Bone marrow (tissue), 2 donors: ENCODE measurements around the gene C7orf25.

Experiments
- DNase-seq, 2 donors: peaks; one replicate each; lab custom pipeline; 2025; lab: John Stamatoyannopoulos, UW

Gene C7orf25

GRCh38 chr7:42911454-42912447, at the start of gene C7orf25:
Gene C7orf25, minus strand, starts transcription at chr7:42912070. Its CDS starts 1,170 bp downstream, at chr7:42910900.
- peak; percentile 79 to 87 for DNase-seq

GRCh38 chr7:42961170-42961569, 49.3 kb upstream of the C7orf25 start:
- no peak for DNase-seq

- no peak for DNase-seq
These were observed 48.9 kb upstream of the C7orf25 start for GRCh38 chr7:42960762-42961161.

GRCh38 chr7:42959549-42959948, 47.7 kb upstream of the C7orf25 start:
- DNase-seq: no peak

GRCh38 chr7:42956062-42956461, 44.2 kb upstream of the C7orf25 start:
- no peak for DNase-seq

GRCh38 chr7:42953994-42954393, 42.1 kb upstream of the C7orf25 start:
- no peak for DNase-seq

GRCh38 chr7:42952328-42952727, 40.5 kb upstream of the C7orf25 start:
- no peak for DNase-seq

- no peak for DNase-seq
These were observed 38.5 kb upstream of the C7orf25 start for GRCh38 chr7:42950417-42950816.

- no peak for DNase-seq
These were observed 35.7 kb upstream of the C7orf25 start for GRCh38 chr7:42947521-42947920.

- DNase-seq: peak in 1 of 2 donors; percentile 19
These were observed 34.7 kb upstream of the C7orf25 start for GRCh38 chr7:42946627-42946950.

GRCh38 chr7:42945821-42946626, 34.2 kb upstream of the C7orf25 start:
- peak in 1 of 2 donors; percentile 24 for DNase-seq

GRCh38 chr7:42940985-42941847, 29.3 kb upstream of the C7orf25 start:
- peak in 1 of 2 donors; percentile 54 for DNase-seq

- DNase-seq: no peak
These were observed 27.8 kb upstream of the C7orf25 start for GRCh38 chr7:42939457-42940240.

- no peak for DNase-seq
These were observed 24.0 kb upstream of the C7orf25 start for GRCh38 chr7:42935861-42936260.

GRCh38 chr7:42934291-42934690, 22.4 kb upstream of the C7orf25 start:
- no peak for DNase-seq

GRCh38 chr7:42932811-42933591, 21.1 kb upstream of the C7orf25 start:
- no peak for DNase-seq

GRCh38 chr7:42931834-42932651, 20.2 kb upstream of the C7orf25 start, which contains the start of the genes MRPL32 and PSMA2:
Gene MRPL32, plus strand, starts transcription at chr7:42932376. Its CDS starts 11 bp downstream, at chr7:42932387.
Gene PSMA2, minus strand, starts transcription at chr7:42932174. Its CDS starts 16 bp downstream, at chr7:42932158.
- peak; percentile 97 to 99 for DNase-seq

GRCh38 chr7:42931447-42931833, 19.6 kb upstream of the C7orf25 start:
- DNase-seq: peak in 1 of 2 donors; percentile 14

- no peak for DNase-seq
These were observed 19.0 kb upstream of the C7orf25 start for GRCh38 chr7:42930889-42931288.
